ENCODE measurements around the gene CAD. TPM values are rescaled to one million over a fixed set of nuclear protein-coding genes. Genes with fewer than 3 reads are reported as not detected.

CAD gene
- total RNA-seq, 4 donors from 2014 or later = 21.2 to 42.9 (median 36.7) TPM

- no peak overlapping the region for H3K4me3 ChIP-seq
- no peaks in the 10 kb centered on the region for H3K9me3 ChIP-seq
- no peaks in the 10 kb centered on the region for H3K4me1 ChIP-seq
- H3K36me3 ChIP-seq = no peaks in the 10 kb centered on the region
- H3K27me3 ChIP-seq = no peaks in the 10 kb centered on the region
- TF ChIP-seq POLR2A (IDR thresholded peaks at IDR 0.05) = no peak
- no peak for TF ChIP-seq CTCF (IDR thresholded peaks at IDR 0.05)
- no peak overlapping the region for H3K27ac ChIP-seq
- DNase-seq = no peak
Measured at GRCh38 chr2:27278010-27278409, 60.8 kb downstream of the CAD start.

- TF ChIP-seq CTCF (IDR thresholded peaks at IDR 0.05) (no peak), POLR2A (IDR thresholded peaks at IDR 0.05) (no peak)
- no peak overlapping the region for H3K27ac ChIP-seq
- no peak overlapping the region for H3K4me3 ChIP-seq
- H3K9me3 ChIP-seq = no peaks in the 10 kb centered on the region
- H3K4me1 ChIP-seq = no peaks in the 10 kb centered on the region
- H3K27me3 ChIP-seq = no peaks in the 10 kb centered on the region
- DNase-seq = no peak
- no peaks in the 10 kb centered on the region for H3K36me3 ChIP-seq
Measured at GRCh38 chr2:27280826-27281225, 63.7 kb downstream of the CAD start.

GRCh38 chr2:27281442-27281841 lies 64.3 kb downstream of the CAD start:
- DNase-seq = no peak
- H3K9me3 ChIP-seq = no peaks in the 10 kb centered on the region
- TF ChIP-seq POLR2A (IDR thresholded peaks at IDR 0.05) (no peak), CTCF (IDR thresholded peaks at IDR 0.05) (no peak)
- H3K4me1 ChIP-seq = no peaks in the 10 kb centered on the region
- H3K4me3 ChIP-seq = no peak overlapping the region
- H3K27ac ChIP-seq = no peak overlapping the region
- no peaks in the 10 kb centered on the region for H3K36me3 ChIP-seq
- H3K27me3 ChIP-seq = no peaks in the 10 kb centered on the region

GRCh38 chr2:27281855-27282559 lies 64.8 kb downstream of the CAD start, which contains the start of gene TRIM54:
TRIM54 (plus strand) TSS chr2:27282429; CDS start chr2:27282732, 303 bp downstream.
- Histone ChIP-seq H3K9me3 (no peaks in the 10 kb centered on the region), H3K4me1 (no peaks in the 10 kb centered on the region), H3K27me3 (no peaks in the 10 kb centered on the region), H3K4me3 (no peak within 1 kb of the TSS), H3K36me3 (no peaks in the 10 kb centered on the region), H3K27ac (no peak within 1 kb of the TSS)
- TF ChIP-seq POLR2A (IDR thresholded peaks at IDR 0.05) (no peak), CTCF (IDR thresholded peaks at IDR 0.05) (no peak)
- no peak for DNase-seq

GRCh38 chr2:27282892-27283291 lies 65.7 kb downstream of the CAD start:
- Histone ChIP-seq H3K27ac (no peak overlapping the region), H3K27me3 (no peaks in the 10 kb centered on the region), H3K9me3 (no peaks in the 10 kb centered on the region), H3K4me3 (no peak overlapping the region), H3K4me1 (no peaks in the 10 kb centered on the region), H3K36me3 (no peaks in the 10 kb centered on the region)
- TF ChIP-seq POLR2A (IDR thresholded peaks at IDR 0.05) = no peak
- no peak for DNase-seq

- H3K27ac ChIP-seq = no peak overlapping the region
- no peak overlapping the region for H3K4me3 ChIP-seq
- TF ChIP-seq CTCF (IDR thresholded peaks at IDR 0.05) (no peak), POLR2A (IDR thresholded peaks at IDR 0.05) (no peak)
- H3K36me3 ChIP-seq = no peaks in the 10 kb centered on the region
- H3K4me1 ChIP-seq = no peaks in the 10 kb centered on the region
- no peaks in the 10 kb centered on the region for H3K9me3 ChIP-seq
- no peak for DNase-seq
- no peaks in the 10 kb centered on the region for H3K27me3 ChIP-seq
Measured at GRCh38 chr2:27284996-27285395, 67.8 kb downstream of the CAD start.

All from Peyer's patch (tissue), 4 donors.